ENCODE measurements around the gene ATG101. TPM values are rescaled to one million over a fixed set of nuclear protein-coding genes. Genes with fewer than 3 reads are reported as not detected.

ATG101 gene
- total and polyA plus RNA-seq, 7 experiments from 2014 or later, result 20.7 to 39.7 (median 30.9) TPM

DNA sequence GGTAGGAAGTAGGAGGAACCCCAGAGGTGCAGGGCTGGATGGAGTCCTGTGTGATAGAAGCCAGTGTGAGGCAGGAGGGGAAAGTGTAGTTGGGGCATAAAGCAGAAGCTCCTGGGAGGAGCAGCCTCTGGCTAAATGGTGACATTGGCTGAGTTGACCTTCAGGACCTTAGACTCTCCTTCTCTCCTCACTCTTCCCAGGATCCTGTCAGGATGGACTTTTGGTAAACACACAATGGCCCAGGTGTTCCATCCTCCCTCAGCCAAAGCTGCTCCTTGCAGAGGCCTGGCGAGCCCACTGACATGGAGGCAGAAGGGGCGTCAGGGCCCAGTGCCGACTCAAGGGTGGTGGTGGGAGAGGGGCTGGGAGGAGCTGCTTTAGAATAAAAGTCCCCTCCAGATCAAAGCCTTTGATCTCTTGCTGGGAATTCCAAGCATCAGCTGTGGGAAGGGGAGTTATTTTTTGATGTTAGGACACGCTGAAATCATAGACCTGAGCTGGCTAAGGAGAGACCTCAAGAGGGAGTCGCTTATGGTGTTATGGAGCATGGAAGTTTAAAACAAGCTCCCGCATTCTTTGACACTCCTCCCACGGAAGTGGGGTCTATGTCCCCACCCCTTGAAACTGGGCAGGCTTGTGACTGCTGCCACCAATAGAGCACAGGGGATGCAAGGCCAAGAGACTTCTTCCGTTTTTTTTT lies 53.9 kb downstream of the ATG101 start:
- Mint-ChIP-seq H3K4me3 (no peak overlapping the region), H3K4me1 (peaks cover 4 to 17% (median 10%) of the 10 kb centered on the region in 7 donors), H3K27ac (no peak overlapping the region), H3K36me3 (peaks cover 0 to 4% (median 0%) of the 10 kb centered on the region in 5 donors), H3K27me3 (peaks cover 10 to 36% (median 24%) of the 10 kb centered on the region in 5 donors), H3K9me3 (no peaks in the 10 kb centered on the region)
- Histone ChIP-seq H3K9me3 (ENCODE audit: control insufficient read depth in 2 of 3, low read length in 3 of 3) (no peaks in the 10 kb centered on the region), H3K36me3 (ENCODE audit: control insufficient read depth in 2 of 3, insufficient read depth in 3 of 3, low read length in 3 of 3) (no peaks in the 10 kb centered on the region), H3K27me3 (ENCODE audit: control insufficient read depth in 2 of 2, insufficient read depth in 2 of 2, low read length in 2 of 2) (no peaks in the 10 kb centered on the region), H3K27ac (ENCODE audit: low read depth, low read length) (no peak overlapping the region), H3K4me3 (ENCODE audit: low read length) (no peak overlapping the region), H3K4me1 (ENCODE audit: control insufficient read depth in 2 of 2, insufficient read depth in 2 of 2, low read length in 2 of 2) (peaks cover 0 to 3% of the 10 kb centered on the region in 2 donors)
- intact Hi-C loops (cut with micrococcal nuclease), result no loop called here
- ATAC-seq, result no peak
- no peak for DNase-seq
- ChIA-PET CTCF (interaction anchor here (0.6 to 2.2 kb wide), 3 partner anchors 98 to 1876 kb away, joined by 3 to 13 read pairs (median 3); no protein-coding TSS in a partner anchor), POLR2A (no interaction called here)

DNA sequence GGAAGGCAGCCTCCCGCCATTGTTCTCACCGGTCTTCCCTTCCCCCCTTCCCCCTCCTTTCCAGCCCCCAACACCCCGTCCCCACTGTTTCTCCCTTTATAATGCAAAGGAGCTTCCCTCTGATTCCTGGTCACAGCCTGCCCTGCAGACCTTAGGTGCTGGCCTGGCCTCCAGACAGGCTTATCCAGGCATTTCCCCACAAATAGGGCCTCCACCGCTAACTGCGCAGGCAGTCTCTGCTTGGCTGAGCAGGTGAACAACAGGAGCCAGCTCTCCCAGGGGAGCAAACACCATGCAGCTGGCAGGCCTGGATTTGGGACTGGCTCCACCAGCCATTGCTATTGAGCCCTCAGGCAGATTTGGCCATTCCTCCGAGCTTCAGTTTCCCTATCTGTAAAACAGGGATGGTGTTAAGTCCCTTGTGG lies 55.7 kb downstream of the ATG101 start:
- no peak for DNase-seq
- H3K4me1 Mint-ChIP-seq, result peaks cover 1 to 9% (median 4%) of the 10 kb centered on the region in 7 donors
- Histone ChIP-seq H3K27ac (ENCODE audit: low read depth, low read length) (no peak overlapping the region), H3K36me3 (ENCODE audit: control insufficient read depth in 2 of 3, insufficient read depth in 3 of 3, low read length in 3 of 3) (no peaks in the 10 kb centered on the region), H3K9me3 (ENCODE audit: control insufficient read depth in 2 of 3, low read length in 3 of 3) (no peaks in the 10 kb centered on the region), H3K4me1 (ENCODE audit: control insufficient read depth in 2 of 2, insufficient read depth in 2 of 2, low read length in 2 of 2) (peaks cover 0 to 3% of the 10 kb centered on the region in 2 donors), H3K27me3 (ENCODE audit: control insufficient read depth in 2 of 2, insufficient read depth in 2 of 2, low read length in 2 of 2) (no peaks in the 10 kb centered on the region), H3K4me3 (ENCODE audit: low read length) (no peak overlapping the region)
- ATAC-seq, result no peak
- no peaks in the 10 kb centered on the region for H3K9me3 Mint-ChIP-seq
- intact Hi-C loops (cut with micrococcal nuclease), result no loop called here
- H3K27ac Mint-ChIP-seq, result no peak overlapping the region
- H3K4me3 Mint-ChIP-seq, result no peak overlapping the region
- ChIA-PET POLR2A (no interaction called here), CTCF (interaction anchor here (1.2 kb wide), 1 partner anchor 206 kb away, joined by 3 read pairs; no protein-coding TSS in a partner anchor)
- H3K36me3 Mint-ChIP-seq, result peaks cover 0 to 4% (median 0%) of the 10 kb centered on the region in 5 donors
- H3K27me3 Mint-ChIP-seq, result peaks cover 10 to 36% (median 24%) of the 10 kb centered on the region in 5 donors

DNA sequence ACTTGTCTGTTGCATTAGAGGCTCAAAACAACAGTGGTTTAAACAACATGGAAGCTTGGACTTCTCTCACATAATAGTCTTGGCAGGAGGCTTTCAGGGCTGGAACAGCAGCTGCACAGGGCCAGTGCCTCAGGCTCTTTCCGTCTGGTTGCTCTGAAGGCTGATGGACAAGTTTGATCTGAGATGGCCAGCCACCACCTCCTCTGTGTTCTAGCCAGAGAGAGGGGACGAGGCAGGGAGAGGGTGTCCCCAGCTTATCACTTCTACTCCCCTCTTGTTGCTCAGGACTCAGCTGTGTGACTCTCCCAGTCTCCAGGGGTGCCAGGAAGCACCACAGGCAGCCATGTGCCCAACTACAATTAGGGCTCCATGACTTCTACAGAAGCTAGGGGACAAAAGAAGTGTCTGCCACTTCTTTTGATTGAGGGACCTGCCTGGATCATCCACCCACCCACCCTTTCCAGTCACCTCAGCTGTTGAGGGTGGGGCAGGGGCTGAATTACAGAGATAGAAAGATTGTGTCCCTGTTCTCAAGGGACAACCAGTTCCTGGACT lies 56.3 kb downstream of the ATG101 start:
- Histone ChIP-seq H3K27me3 (ENCODE audit: control insufficient read depth in 2 of 2, insufficient read depth in 2 of 2, low read length in 2 of 2) (no peaks in the 10 kb centered on the region), H3K9me3 (ENCODE audit: control insufficient read depth in 2 of 3, low read length in 3 of 3) (no peaks in the 10 kb centered on the region), H3K4me3 (ENCODE audit: low read length) (no peak overlapping the region), H3K36me3 (ENCODE audit: control insufficient read depth in 2 of 3, insufficient read depth in 3 of 3, low read length in 3 of 3) (no peaks in the 10 kb centered on the region), H3K4me1 (ENCODE audit: control insufficient read depth in 2 of 2, insufficient read depth in 2 of 2, low read length in 2 of 2) (peaks cover 0 to 3% of the 10 kb centered on the region in 2 donors), H3K27ac (ENCODE audit: low read depth, low read length) (no peak overlapping the region)
- ChIA-PET CTCF (interaction anchor here (1.2 kb wide), 1 partner anchor 205 kb away, joined by 3 read pairs; no protein-coding TSS in a partner anchor), POLR2A (no interaction called here)
- H3K36me3 Mint-ChIP-seq, result peaks cover 0 to 4% (median 0%) of the 10 kb centered on the region in 5 donors
- no peak for ATAC-seq
- peaks cover 0 to 9% (median 4%) of the 10 kb centered on the region in 7 donors for H3K4me1 Mint-ChIP-seq
- no peak overlapping the region for H3K4me3 Mint-ChIP-seq
- DNase-seq, result no peak
- H3K9me3 Mint-ChIP-seq, result no peaks in the 10 kb centered on the region
- intact Hi-C loops (cut with micrococcal nuclease), result no loop called here
- H3K27ac Mint-ChIP-seq, result no peak overlapping the region
- peaks cover 7 to 32% (median 24%) of the 10 kb centered on the region in 5 donors for H3K27me3 Mint-ChIP-seq

Other genes with a start within 250 kb of the ATG101 start
- 1 to 10 TPM in 4 of 5 experiments, under 1 TPM in 1; 0.22 to 2.1 (median 1.5) TPM for gene FIGNL2, start 221.3 kb upstream of the ATG101 start, total RNA-seq
- under 1 TPM in 1 of 2 donors, not detected in 1; 0.07 TPM for gene FIGNL2, start 221.3 kb upstream of the ATG101 start, polyA plus RNA-seq
- gene ANKRD33, start 181.9 kb upstream of the ATG101 start, total RNA-seq, result not detected
- gene ANKRD33, start 181.9 kb upstream of the ATG101 start, polyA plus RNA-seq, result not detected
- gene ACVRL1, start 162.5 kb upstream of the ATG101 start, total RNA-seq, result under 1 TPM in 2 of 5 experiments, not detected in 3; 0.64 to 0.70 TPM
- gene ACVRL1, start 162.5 kb upstream of the ATG101 start, polyA plus RNA-seq, result not detected
- 10 to 100 TPM in 4 of 5 experiments, 1 to 10 TPM in 1; 4.9 to 14.8 (median 14.2) TPM for gene ACVR1B, start 118.3 kb upstream of the ATG101 start, total RNA-seq
- 1 to 10 TPM; 2.5 to 2.9 TPM for gene ACVR1B, start 118.3 kb upstream of the ATG101 start, polyA plus RNA-seq
- gene TAMALIN, start 63.0 kb upstream of the ATG101 start, total RNA-seq, result 100 to 1,000 TPM in 2 of 5 experiments, 10 to 100 TPM in 2, 1 to 10 TPM in 1; 5.6 to 501 (median 33.7) TPM
- gene TAMALIN, start 63.0 kb upstream of the ATG101 start, polyA plus RNA-seq, result 1 to 10 TPM; 1.1 to 1.3 TPM
- 100 to 1,000 TPM in 2 of 5 experiments, 1 to 10 TPM in 1, under 1 TPM in 2; 0.89 to 279 (median 7.1) TPM for gene NR4A1, start 18.5 kb upstream of the ATG101 start, total RNA-seq
- 1 to 10 TPM in 1 of 2 donors, under 1 TPM in 1; 0.28 to 1.1 TPM for gene NR4A1, start 18.5 kb upstream of the ATG101 start, polyA plus RNA-seq
- gene SMIM41, start 9.7 kb downstream of the ATG101 start, total RNA-seq, result under 1 TPM in 2 of 5 experiments, not detected in 3; 0.24 to 0.27 TPM
- not detected for gene SMIM41, start 9.7 kb downstream of the ATG101 start, polyA plus RNA-seq
- gene KRT80, start 122.0 kb downstream of the ATG101 start, total RNA-seq, result under 1 TPM in 1 of 5 experiments, not detected in 4; 0.12 TPM
- gene KRT80, start 122.0 kb downstream of the ATG101 start, polyA plus RNA-seq, result not detected
- gene KRT7, start 163.3 kb downstream of the ATG101 start, total RNA-seq, result 10 to 100 TPM in 1 of 5 experiments, not detected in 4; 36.1 TPM
- not detected for gene KRT7, start 163.3 kb downstream of the ATG101 start, polyA plus RNA-seq
- 1 to 10 TPM in 1 of 5 experiments, under 1 TPM in 1, not detected in 3; 0.13 to 1.5 TPM for gene KRT86, start 204.7 kb downstream of the ATG101 start, total RNA-seq
- not detected for gene KRT86, start 204.7 kb downstream of the ATG101 start, polyA plus RNA-seq
- gene KRT81, start 221.6 kb downstream of the ATG101 start, total RNA-seq, result under 1 TPM in 2 of 5 experiments, not detected in 3; 0.15 to 0.21 TPM
- not detected for gene KRT81, start 221.6 kb downstream of the ATG101 start, polyA plus RNA-seq

All from naive thymus-derived CD4-positive, alpha-beta T cell (primary cell).